Right lobe of liver (tissue), 6 donors: ENCODE results near the gene TBX10. TPM values are rescaled to one million over a fixed set of nuclear protein-coding genes. Genes with fewer than 3 reads are reported as not detected.
A peak's percentile ranks its signal among the peaks of the same experiment; 100 is the strongest.
"Not testable (repeated sequence)": the region's sequence is repeated elsewhere in the genome, so short reads cannot be mapped to it uniquely, and the experiment has no call there.

ENCODE experiments used
- ATAC-seq, 4 donors: fragments of 200-7000 bp; cut with Tn5 transposase; one replicate each; pipeline ENCODE4 v1.9.1; 2020; ENCODE audit warnings: mild to moderate bottlenecking in 4 of 4, moderate library complexity in 4 of 4
- DNase-seq, 3 donors: peaks; one replicate each; pipeline ENCODE4 v3.0.0-alpha.2; 2020
- H3K27ac ChIP-seq, 3 donors: fragments of 200-600 bp; one replicate each; pipeline ENCODE4 v1.8.0; 2022
- H3K27me3 ChIP-seq, 2 donors: fragments of 200-600 bp; one replicate each; pipeline ENCODE4 v1.8.0; 2022
- H3K36me3 ChIP-seq, 4 donors: fragments of 200-600 bp; sonication (generic) in 1 of 4; one replicate each; pipeline versions ENCODE4 v1.5.1 to v1.8.0; 2017 to 2022; ENCODE audit warnings: control low read depth in 1 of 4
- H3K4me1 ChIP-seq, 4 donors: fragments of 200-600 bp; sonication (generic) in 1 of 4; one replicate each; pipeline versions ENCODE4 v1.5.1 to v1.8.0; 2017 to 2022; ENCODE audit warnings: control low read depth in 1 of 4
- H3K4me3 ChIP-seq, 3 donors: fragments of 200-600 bp; one replicate each; pipeline ENCODE4 v1.8.0; 2022
- H3K9me3 ChIP-seq, 4 donors: fragments of 200-600 bp; sonication (generic) in 1 of 4; one replicate each; pipeline versions ENCODE4 v1.5.1 to v1.8.0; 2017 to 2022; ENCODE audit warnings: control low read depth in 1 of 4
- POLR2A ChIP-seq: fragments of 450-650 bp; IDR thresholded peaks from one replicate; pipeline ENCODE4 v1.6.1; 2017; ENCODE audit warnings: antibody characterized with exemption, mild to moderate bottlenecking
- WGBS: methylation state at CpG from one replicate; pipeline ENCODE4 v1.1.6; 2018; ENCODE audit warnings: low coverage, low lambda C conversion rate; ENCODE audit not compliant: insufficient coverage; ENCODE audit errors: missing lambda C conversion rate; 5-methylcytosine and 5-hydroxymethylcytosine counted together
- intact Hi-C, 2 donors: fragments of 100-400 bp; cut with DNase I; formaldehyde crosslinking; loops; one replicate each; pipeline versions ENCODE4 v1.11.2 to v1.14.1; 2022
- total RNA-seq, 6 experiments: library from RNA; depleted of rRNA in 2 of 6; stranded (reverse); fragments of >200 nt in 2 of 6; fragmentation: NEBNext Ultra II Directional in 3 of 6; extraction: Animal tissue kit (Norgen Biotek cat#: 25700) in 3 of 6; gene quantifications; one replicate each; pipeline versions ENCODE4 v1.1.0 to v1.2.4, GENCODE V29; 2016 to 2023
- TF ChIP-seq, protein P1 (sequence below), 4 donors: fragments of 200-600 bp in 3 of 4; fragments of 450-650 bp in 1 of 4; IDR thresholded peaks; one replicate each; pipeline versions ENCODE4 v1.5.1 to v1.8.0; 2016 to 2022; ENCODE audit warnings: antibody characterized with exemption in 4 of 4, mild to moderate bottlenecking in 2 of 4
- donor health status: DM: no; HTN: yes; CAD: no.
- donor health status: DM: no; HTN: no; CAD: no.
- donor health status: DM: no; HTN: no; CAD: no.
- donor health status: DM: no; HTN: yes; CAD: no.
- donor health status: DM: no; HTN: yes; CAD: no.

TBX10 gene
- total RNA-seq, 6 experiments from 2014 or later: 0.24 to 0.49 (median 0.34) TPM; not detected in 1

DNA sequence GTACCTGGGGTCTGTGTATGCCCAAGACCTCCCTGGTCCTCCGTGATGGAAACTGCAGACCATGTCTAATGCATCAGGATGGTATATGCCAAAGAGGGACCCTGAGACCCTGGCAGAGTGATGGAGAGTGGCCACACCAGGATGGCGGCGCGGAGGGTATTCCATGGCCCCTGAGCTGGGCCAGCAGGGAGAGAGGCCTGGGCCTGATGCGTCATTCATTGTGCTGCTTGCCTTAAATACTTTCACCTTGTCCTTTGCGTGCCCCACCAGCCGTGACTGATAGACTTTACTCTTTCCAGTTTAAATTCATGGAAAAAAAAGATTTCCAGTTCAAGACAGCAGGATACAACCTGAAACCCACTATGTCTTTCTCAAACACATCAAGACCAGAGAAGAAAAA, 38.5 kb downstream of the TBX10 start:
- WGBS: 87% methylated on average over 3 of the region's 7 CpGs
- Histone ChIP-seq H3K4me1 (no peaks in the 10 kb centered on the region), H3K27me3 (no peaks in the 10 kb centered on the region), H3K36me3 (no peaks in the 10 kb centered on the region), H3K4me3 (no peak overlapping the region), H3K27ac (no peak overlapping the region), H3K9me3 (no peaks in the 10 kb centered on the region)
- ATAC-seq: no peak
- DNase-seq: no peak
- intact Hi-C loops: no loop called here
- TF ChIP-seq POLR2A: no peak
- TF ChIP-seq, protein P1, sequence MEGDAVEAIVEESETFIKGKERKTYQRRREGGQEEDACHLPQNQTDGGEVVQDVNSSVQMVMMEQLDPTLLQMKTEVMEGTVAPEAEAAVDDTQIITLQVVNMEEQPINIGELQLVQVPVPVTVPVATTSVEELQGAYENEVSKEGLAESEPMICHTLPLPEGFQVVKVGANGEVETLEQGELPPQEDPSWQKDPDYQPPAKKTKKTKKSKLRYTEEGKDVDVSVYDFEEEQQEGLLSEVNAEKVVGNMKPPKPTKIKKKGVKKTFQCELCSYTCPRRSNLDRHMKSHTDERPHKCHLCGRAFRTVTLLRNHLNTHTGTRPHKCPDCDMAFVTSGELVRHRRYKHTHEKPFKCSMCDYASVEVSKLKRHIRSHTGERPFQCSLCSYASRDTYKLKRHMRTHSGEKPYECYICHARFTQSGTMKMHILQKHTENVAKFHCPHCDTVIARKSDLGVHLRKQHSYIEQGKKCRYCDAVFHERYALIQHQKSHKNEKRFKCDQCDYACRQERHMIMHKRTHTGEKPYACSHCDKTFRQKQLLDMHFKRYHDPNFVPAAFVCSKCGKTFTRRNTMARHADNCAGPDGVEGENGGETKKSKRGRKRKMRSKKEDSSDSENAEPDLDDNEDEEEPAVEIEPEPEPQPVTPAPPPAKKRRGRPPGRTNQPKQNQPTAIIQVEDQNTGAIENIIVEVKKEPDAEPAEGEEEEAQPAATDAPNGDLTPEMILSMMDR (IDR thresholded peaks at IDR 0.05): no peak

DNA sequence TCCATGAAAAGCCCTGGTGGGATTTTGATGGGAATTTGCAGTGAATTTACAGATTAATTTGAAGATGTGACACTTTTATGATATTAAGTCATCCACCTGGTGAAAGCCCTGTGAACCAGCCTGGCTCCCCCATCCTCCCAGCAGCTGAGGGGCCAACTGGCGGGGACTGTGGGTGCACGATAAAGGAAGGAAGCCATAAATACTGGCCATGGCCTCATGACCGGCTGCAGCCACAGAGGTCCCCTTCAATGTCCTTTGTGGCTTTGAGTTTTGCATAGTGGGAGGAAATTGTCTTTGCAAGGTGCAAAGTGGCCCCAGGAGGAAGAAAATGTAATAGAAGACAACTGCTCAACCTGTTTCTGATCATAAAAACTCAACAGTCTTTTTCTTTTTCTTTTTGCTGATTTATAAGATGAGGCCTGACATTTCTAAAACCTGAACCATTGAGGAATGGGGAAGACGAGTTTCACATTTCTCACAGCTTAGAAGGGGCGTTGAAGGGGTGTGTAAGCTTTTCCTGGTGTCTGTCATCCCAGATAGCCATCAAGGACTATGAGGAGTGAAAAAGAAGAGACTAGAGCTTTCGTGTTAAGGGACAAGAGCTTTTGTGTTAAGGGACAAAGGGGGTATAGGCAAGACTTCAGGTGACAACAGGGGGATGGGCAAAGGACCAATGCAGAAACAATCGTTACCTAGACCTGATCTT, 39.1 kb downstream of the TBX10 start:
- TF ChIP-seq, protein P1 (IDR thresholded peaks at IDR 0.05): no peak
- TF ChIP-seq POLR2A: no peak
- Histone ChIP-seq H3K9me3 (no peaks in the 10 kb centered on the region), H3K27me3 (no peaks in the 10 kb centered on the region), H3K36me3 (no peaks in the 10 kb centered on the region), H3K4me1 (no peaks in the 10 kb centered on the region), H3K4me3 (no peak overlapping the region), H3K27ac (no peak overlapping the region)
- DNase-seq: no peak
- 20% methylated on average over 6 of the region's 7 CpGs for WGBS
- peak in 1 of 4 donors; percentile 14 for ATAC-seq
- intact Hi-C loops: no loop called here

DNA sequence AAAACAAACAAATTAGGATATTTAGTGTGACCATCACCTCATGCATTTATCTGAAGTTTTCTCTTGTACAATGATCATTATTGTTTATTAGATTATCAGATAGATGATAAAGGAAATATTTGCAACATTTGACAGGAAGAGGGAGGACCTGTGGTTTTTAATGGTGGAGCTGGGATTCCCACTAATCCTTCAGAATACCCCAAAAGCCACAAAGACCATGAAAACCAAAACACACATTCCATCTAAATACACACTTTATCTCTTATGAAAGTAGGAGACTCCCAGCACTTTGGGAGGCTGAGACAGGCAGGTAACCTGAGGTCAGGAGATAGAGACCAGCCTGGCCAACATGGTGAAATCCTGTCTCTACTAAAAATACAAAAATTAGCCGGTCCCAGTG, 40.4 kb downstream of the TBX10 start:
- WGBS: 100% methylated on average over 1 of the region's 1 CpG
- no peaks in the 10 kb centered on the region for H3K36me3 ChIP-seq
- intact Hi-C loops: no loop called here
- TF ChIP-seq POLR2A: no peak
- TF ChIP-seq, protein P1 (IDR thresholded peaks at IDR 0.05): no peak
- no peak for DNase-seq
- no peaks in the 10 kb centered on the region for H3K4me1 ChIP-seq
- no peaks in the 10 kb centered on the region for H3K27me3 ChIP-seq
- H3K27ac ChIP-seq: no peak overlapping the region
- H3K4me3 ChIP-seq: no peak overlapping the region
- ATAC-seq: no peak
- H3K9me3 ChIP-seq: no peaks in the 10 kb centered on the region

DNA sequence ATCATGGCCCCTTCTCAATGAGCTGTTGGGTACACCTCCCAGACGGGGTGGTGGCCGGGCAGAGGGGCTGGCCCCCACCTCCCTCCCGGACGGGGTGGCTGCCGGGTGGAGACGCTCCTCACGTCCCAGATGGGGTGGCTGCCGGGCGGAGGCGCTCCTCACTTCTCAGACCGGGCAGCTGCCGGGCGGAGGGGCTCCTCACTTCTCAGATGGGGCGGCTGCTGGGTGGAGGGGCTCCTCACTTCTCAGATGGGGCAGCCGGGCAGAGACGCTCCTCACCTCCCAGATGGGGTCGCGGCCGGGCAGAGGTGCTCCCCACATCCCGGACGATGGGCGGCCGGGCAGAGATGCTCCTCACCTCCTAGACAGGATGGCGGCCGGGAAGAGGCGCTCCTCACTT, 41.6 kb downstream of the TBX10 start:
- H3K27me3 ChIP-seq, DNase-seq, H3K27ac ChIP-seq, H3K36me3 ChIP-seq, intact Hi-C loops, H3K9me3 ChIP-seq, ATAC-seq, H3K4me1 ChIP-seq, H3K4me3 ChIP-seq: not testable (repeated sequence)
- 86% methylated on average over 4 of the region's 26 CpGs for WGBS

DNA sequence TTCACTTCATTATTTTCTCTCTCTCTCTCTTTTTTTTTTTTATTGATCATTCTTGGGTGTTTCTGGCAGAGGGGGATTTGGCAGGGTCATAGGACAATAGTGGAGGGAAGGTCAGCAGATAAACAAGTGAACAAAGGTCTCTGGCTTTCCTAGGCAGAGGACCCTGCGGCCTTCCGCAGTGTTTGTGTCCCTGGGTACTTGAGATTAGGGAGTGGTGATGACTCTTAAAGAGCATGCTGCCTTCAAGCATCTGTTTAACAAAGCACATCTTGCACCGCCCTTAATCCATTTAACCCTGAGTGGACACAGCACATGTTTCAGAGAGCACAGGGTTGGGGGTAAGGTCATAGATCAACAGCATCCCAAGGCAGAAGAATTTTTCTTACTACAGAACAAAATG, 42.1 kb downstream of the TBX10 start:
- H3K27ac ChIP-seq, H3K9me3 ChIP-seq, H3K4me3 ChIP-seq, H3K27me3 ChIP-seq, ATAC-seq, H3K4me1 ChIP-seq, DNase-seq, intact Hi-C loops, H3K36me3 ChIP-seq: not testable (repeated sequence)
- no CpG with 5 or more reads among the region's 3 CpGs for WGBS
